ENCODE data around the gene SYNPO2.
"Not testable (repeated sequence)": the region's sequence is repeated elsewhere in the genome, so short reads cannot be mapped to it uniquely, and the experiment has no call there.

Gene SYNPO2

DNA sequence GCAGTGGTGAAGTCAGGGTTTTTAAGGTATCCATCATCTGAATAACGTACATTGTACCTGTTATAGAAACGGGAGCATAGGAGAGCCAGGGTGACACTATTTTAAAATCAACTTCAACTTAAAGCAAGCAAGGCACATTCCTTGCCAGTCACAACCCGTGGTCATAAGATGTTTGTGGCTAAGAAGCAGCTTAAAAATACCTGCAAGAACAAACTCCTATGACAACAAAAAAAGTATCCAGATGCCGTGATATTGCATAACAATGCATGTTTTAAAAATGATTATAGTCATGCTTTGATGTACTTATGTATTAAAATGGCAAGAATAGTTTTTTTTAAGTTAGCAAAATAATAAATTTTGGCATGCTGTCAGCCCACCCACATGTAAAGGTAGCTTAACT lies 16.5 kb upstream of the SYNPO2 start:
- TF ChIP-seq POLR2A (IDR thresholded peaks at IDR 0.05; ENCODE audit: extremely low read depth, insufficient read length) (no peak), CTCF (IDR thresholded peaks at IDR 0.05; ENCODE audit: low read depth, low read length) (no peak), MYC (IDR thresholded peaks at IDR 0.05; ENCODE audit: low read depth, low read length) (no peak)
- TF ChIP-seq, protein P1, sequence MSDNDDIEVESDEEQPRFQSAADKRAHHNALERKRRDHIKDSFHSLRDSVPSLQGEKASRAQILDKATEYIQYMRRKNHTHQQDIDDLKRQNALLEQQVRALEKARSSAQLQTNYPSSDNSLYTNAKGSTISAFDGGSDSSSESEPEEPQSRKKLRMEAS (IDR thresholded peaks at IDR 0.05; ENCODE audit: low read depth, low read length) = no peak
- no peak overlapping the region for H3K4me3 ChIP-seq (ENCODE audit: low read depth, low read length)
- DNase-seq (ENCODE audit: low read depth) = no peak

DNA sequence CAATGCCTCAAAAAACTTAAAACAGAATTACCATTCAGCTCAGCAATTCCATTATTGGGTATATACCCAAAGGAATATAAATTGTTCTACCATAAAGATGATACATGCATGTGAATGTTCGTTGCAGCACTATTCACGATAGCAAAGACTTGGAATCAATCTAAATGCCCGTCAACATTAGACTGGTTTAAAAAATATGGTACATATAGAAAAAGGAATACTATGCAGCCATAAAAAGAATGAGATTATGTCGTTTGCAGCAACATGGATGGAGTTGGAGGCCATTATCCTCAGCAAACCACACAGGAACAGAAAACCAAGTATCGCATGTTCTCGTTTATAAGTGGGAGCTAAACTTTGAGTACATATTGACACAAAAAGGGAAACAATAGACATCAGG lies 10.9 kb upstream of the SYNPO2 start:
- DNase-seq (ENCODE audit: low read depth) = no peak
- TF ChIP-seq, protein P1 (IDR thresholded peaks at IDR 0.05; ENCODE audit: low read depth, low read length) = no peak
- no peak for TF ChIP-seq CTCF (IDR thresholded peaks at IDR 0.05; ENCODE audit: low read depth, low read length)
- no peak for TF ChIP-seq MYC (IDR thresholded peaks at IDR 0.05; ENCODE audit: low read depth, low read length)
- no peak for TF ChIP-seq POLR2A (IDR thresholded peaks at IDR 0.05; ENCODE audit: extremely low read depth, insufficient read length)
- H3K4me3 ChIP-seq (ENCODE audit: low read depth, low read length) = no peak overlapping the region

- DNase-seq (ENCODE audit: low read depth); H3K4me3 ChIP-seq (ENCODE audit: low read depth, low read length): not testable (repeated sequence)
Observed at GRCh38 chr4:118878507-118878906, 10.1 kb upstream of the SYNPO2 start.

DNA sequence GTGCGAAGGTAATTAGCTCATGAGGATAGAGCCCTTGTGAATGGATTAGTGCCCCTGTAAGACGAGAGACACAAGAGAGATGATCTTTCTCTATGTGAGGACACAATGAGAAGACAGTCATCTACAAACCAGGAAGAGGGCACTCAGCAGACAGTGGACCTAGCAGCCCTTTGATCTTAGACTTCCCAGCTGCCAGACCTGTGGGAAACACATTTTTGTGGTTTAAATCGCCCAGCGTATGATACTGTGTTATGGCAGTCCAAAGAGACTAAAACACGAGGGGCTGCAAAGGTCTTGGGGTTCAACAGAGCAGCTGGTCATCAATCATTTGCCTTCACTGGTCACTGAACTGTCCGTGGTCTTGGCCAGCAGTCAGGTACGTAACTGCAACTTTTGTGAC lies 9.2 kb upstream of the SYNPO2 start:
- TF ChIP-seq CTCF (IDR thresholded peaks at IDR 0.05; ENCODE audit: low read depth, low read length) = no peak
- TF ChIP-seq, protein P1 (IDR thresholded peaks at IDR 0.05; ENCODE audit: low read depth, low read length) = no peak
- no peak for TF ChIP-seq POLR2A (IDR thresholded peaks at IDR 0.05; ENCODE audit: extremely low read depth, insufficient read length)

GRCh38 chr4:118881512-118882146 lies 7.0 kb upstream of the SYNPO2 start:
- no peak overlapping the region for H3K4me3 ChIP-seq (ENCODE audit: low read depth, low read length)
- no peak for DNase-seq (ENCODE audit: low read depth)
- TF ChIP-seq CTCF (IDR thresholded peaks at IDR 0.05; ENCODE audit: low read depth, low read length) (no peak), POLR2A (IDR thresholded peaks at IDR 0.05; ENCODE audit: extremely low read depth, insufficient read length) (no peak), MYC (IDR thresholded peaks at IDR 0.05; ENCODE audit: low read depth, low read length) (no peak)
- TF ChIP-seq, protein P1 (IDR thresholded peaks at IDR 0.05; ENCODE audit: low read depth, low read length) = no peak

More for the DNA sequence above, 9.2 kb upstream of the SYNPO2 start:
- H3K4me3 ChIP-seq (ENCODE audit: low read depth, low read length) = no peak overlapping the region
- DNase-seq (ENCODE audit: low read depth) = no peak

DNA sequence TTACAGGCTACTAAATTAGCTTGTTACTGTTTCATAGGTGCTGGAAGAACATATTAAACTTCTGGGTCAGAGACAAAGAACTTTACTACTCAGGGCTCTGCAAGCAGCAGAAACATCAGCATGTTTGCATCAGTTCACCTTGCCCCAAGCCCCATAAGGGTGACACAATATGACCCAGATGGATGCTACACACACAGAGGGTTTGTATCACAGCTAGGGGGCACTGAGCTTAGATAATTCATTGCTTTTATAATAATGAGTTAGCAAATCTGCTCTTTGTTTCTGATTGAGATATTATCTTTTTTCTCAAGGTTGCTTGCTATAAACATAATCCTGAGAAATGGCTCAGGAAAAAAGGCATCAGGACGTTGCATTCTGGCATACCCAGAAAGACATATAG lies 4.8 kb upstream of the SYNPO2 start:
- TF ChIP-seq CTCF (IDR thresholded peaks at IDR 0.05; ENCODE audit: low read depth, low read length) (no peak), POLR2A (IDR thresholded peaks at IDR 0.05; ENCODE audit: extremely low read depth, insufficient read length) (no peak), MYC (IDR thresholded peaks at IDR 0.05; ENCODE audit: low read depth, low read length) (no peak)
- TF ChIP-seq, protein P1 (IDR thresholded peaks at IDR 0.05; ENCODE audit: low read depth, low read length) = no peak
- H3K4me3 ChIP-seq (ENCODE audit: low read depth, low read length) = no peak overlapping the region
- peak; percentile 38 for DNase-seq (ENCODE audit: low read depth)

Data from NB4 (cell line).